NCI-H1048 (cell line): ENCODE data around the gene GBF1.

Source experiments
- DNase-seq: peaks from one replicate; lab custom pipeline; 2025; lab: John Stamatoyannopoulos, UW

Gene GBF1

DNA sequence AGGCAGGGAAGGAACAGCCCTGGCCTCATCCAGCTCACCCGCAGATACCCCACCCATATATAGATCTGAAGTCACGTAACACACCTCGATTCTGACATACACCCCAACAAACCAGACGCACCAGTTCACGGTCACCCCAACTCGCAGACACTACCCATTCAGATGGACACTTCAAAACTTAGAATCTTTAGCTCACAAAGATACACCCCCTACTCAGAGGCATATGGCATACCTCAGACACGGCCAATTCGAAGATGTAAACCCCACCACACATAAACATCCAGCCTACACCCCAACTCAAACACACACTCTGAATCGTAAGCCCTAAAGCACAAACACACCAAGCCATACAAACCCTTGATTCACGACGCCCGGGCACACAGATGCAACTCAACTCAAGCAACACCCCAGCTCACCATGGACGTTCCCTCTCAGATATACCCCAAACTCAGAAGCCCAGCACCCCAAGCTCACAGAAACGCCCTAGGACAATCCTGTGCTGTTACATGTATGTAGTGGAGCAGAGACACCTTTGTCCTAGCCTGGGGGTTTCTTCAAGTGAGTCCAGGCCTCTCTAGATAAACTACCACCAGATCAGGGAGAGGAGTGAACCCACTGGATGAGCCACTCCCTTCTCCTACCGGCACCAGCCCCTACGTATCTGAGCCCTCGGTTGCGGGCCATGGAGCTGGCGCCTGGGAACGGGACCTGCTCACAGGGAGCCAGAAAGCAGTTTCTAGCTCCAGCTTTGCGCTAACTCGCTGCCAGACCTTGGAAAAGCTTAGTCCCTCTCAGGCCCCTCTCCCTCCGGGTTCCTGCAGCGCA is 164.5 kb downstream of the GBF1 start:
- DNase-seq = no peak

DNA sequence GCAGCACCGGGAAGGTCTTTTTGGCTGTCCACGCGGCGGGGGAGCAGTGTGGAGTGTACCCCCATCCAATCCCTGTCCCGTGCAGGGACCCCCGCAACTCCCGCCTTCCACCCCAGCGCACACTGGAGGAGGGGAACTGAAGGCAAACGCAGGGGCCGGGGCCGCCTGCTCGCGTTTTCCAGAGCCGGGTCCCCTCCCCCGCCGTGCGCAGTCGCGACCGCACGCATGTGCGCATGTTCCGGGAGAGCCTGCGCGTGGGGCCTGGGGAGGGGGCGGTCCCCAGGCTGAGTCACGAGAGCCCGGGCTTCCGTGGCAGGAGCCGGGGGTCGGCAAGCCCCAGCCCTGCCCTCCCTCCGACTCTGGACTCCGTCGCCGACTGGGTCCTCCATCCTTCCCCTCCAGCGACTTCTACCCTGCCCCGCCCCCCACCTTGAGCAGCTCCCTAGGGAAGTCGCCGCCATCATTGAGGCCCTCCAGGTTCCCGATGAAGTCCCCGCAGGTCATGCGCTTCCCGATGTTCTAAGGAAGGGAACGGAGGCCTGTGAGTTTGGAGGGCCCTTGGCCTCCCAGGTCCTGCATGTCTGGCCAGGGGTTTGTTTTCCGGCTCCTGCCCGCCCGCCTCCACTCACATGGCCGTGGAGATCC is 165.2 kb downstream of the GBF1 start:
- DNase-seq = no peak

DNA sequence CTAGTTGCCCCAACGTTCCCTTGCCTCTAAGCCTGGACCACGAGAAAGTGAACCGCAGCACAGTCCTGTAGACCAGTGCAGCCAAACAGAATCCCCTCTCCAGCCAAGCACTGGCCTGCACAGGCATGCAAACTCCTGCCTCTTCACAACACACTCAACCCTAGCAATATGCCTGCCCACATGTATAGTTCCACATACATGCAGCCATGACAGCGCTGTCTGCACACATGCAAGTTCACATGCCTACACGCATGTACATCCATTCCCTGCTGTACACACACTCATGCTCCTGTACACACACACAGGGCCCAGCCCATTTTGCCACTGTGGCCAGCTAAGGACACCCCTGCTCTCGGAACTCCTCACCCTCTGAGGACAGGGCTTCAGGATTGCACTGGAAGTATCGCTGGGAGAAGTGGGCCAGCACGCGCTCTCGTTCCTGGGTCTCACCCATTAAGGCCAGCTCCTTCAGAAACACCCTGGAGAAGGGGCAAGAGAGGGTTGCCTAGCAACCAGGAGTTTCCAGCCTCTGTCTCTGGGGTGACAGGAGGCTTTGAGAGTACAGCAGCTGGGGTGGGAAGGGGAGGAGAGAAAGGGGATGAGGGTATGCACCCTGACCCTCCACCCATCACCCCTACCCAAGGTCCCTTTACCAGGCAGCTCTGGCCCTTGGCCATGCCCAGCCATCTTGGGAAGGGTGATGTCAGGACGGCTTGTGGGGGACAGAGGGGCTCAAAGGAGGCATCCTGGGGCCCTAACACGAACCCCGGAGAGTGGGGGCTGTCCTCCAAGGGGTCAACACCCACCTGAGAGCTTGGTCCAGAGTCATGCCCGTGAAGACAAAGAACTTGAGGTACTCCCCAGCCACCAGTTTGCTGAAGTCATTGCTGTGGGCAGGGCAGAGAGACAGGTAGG is 166.3 kb downstream of the GBF1 start:
- no peak for DNase-seq

DNA sequence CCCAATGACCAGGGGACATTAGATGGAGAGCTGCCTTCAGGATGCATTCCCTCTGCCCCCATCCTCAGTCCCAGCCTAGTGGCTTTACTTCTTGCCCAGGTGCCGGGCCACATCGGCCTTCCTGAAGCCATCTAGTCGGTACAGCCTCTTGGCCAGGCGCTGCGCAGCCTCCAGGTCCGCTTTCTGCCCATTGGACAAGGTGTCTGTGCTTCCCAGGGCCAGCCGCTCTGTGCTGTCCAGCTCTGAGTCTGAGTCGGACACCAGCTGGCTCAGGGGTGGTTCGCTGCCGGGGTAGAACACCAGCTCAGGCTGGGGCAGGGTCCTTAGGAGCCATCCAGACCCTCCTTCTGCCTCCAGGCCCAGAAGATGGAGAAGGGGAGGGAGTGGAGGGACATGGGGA is 167.0 kb downstream of the GBF1 start:
- DNase-seq = no peak

DNA sequence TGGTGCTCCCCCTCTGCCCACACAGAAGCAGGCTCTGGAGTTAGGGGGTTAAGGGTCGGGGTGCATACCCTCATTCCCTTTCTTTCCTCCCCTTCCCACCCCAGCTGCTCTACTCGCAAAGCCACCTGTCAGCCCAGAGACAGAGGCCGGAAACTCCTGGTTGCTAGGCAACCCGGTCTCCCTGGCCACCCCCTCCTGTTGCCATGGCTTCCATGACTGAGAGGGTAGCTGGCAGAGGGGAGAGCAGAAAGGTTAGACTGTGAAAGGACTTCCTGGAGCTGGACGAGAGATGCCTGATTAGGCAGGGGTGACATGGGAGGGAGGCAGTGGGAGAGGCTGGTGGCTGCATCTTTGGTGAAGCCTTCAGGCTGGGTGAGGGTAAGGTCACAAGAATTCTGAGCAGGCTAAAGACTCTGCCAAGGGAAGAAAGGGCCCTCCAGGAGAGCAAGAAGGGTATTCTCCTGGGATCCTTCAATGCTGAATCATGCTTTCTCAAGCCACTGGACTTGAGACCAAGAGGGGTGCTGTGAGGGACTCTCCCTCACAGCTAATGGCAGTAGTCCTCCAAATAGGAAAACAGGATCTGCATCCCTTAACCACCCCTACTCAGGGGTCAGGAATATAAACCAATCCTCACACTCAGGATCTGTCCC is 167.8 kb downstream of the GBF1 start:
- no peak for DNase-seq

DNA sequence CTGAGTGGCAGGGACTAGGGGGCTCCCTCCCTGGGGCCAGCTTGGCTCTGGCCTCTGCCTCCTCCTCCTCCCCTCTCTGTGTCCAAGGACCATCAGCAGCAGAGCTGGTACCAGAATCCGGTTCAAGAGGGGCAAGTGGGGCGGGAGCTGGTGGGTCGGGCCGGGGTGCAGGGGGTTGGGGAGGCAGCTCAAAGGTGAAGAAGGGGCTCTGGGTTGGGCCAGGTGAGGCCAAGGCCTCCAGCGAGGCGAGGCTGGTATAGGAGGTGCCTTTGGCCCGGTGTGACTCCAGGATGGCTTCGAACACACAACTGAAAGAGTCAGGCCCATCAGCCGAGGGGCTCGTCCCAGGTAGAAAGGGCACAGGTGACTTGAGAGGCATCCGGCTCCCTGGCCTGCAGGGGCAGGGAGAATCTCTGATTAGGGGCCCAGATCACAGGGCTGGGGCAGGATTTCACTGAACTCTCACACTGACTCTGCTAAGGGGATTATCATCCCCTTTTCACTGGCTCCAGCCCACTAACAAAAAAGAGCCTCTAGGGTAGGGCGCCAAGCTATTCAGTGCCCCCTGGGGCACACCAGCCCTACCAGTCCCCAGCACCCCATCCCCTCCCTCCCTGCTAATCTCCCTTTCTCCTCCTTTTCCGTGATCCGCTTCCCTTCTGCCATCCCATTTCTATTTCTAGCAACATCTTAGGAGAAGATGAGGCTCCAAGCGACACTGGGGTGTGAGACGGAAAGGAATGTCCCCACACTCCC is 168.7 kb downstream of the GBF1 start:
- no peak for DNase-seq

DNA sequence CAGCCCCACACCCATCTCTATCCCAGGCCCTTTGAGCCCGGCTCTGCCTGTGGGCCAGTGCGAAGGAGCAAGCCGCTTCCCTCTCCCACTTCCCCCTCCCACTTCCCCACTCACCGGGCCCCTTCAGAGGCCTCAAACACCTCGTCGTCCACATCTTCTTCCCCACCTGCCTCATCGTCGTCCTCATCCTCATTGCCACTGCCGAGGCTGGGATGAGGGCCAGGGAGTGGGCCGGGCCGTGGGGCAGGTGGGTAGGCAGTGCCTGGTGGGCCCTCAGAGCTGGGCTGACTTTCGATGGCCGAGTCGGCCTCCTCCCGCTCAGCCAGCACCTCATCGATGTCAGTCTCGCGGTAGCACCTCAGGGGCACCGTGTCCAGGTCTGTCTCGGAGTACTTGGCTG is 169.4 kb downstream of the GBF1 start:
- no peak for DNase-seq

DNA sequence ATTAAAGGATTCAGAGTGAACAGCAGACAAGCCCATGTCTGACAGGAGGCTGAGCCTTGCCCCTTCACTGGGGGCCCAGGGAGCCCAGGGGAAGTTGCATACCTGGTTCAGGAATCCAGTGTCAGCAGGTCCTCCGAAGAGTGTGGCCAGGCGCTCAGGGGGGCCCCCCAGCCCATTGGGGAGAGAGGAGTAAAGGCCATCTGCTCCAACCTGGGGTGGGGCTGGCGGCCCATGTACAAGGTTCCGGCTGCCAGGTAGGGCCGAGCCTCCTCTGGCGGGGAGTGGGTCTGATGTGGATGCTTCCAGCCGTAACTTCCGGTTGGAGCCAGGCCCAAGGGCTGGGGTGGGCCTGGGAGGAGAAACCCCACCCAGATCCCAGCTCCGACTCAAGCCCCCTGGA is 171.0 kb downstream of the GBF1 start:
- DNase-seq = no peak

DNA sequence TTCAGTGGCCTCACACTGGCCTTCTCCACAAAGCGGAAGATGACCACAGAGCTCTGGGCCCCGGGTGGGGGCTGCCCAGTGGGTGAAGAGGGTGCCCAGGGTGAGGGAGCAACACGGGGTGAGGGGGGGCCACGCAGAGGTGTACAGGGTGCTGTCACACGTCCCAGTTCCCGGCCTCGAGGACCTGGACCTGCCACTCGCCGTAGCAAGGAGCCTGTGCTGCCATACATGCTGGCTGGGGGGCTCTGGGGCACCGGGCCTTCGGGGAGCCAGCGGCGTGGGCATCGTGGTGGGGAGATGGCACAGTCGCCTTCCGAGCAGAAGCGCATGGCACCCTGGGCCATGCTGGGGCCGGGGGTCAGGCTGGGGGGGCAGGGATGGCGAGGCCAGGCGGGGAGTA is 171.4 kb downstream of the GBF1 start:
- DNase-seq = no peak

DNA sequence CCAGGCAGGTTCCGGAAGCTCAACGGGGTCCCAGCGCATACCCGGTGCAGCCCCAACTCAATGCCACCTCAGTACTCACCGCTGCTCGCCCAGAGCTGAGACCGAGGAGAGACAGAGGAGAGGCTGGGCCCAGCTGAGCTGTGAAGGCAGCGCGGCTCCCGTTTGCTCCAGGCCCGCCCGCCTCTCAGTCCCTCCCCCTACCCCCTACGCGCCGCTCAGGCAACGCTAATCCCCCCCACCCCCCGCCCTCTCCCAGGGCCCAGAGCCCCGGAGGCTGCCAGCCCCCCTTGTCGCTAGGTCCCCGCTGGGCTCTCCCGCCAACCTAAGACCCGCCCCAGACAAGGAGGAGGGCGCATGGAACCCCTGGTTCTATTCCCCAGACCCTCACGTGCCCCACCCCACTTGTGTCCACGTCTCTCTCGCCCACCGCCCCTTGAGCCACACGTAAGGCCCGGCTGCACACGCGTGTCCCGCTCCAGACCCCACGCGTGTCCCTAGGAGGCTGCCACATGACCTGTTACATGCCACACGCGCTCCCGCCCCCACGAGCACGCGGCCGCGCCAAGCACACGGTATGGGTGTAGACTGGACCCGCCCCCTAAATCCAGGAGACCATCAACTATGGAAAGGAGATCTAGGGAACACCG is 173.4 kb downstream of the GBF1 start, which contains the start of gene PSD:
Gene PSD, minus strand, starts transcription at position 164 of the 647 bp plus-strand sequence. CDS start 1,747 bp downstream, outside the sequence.
- no peak for DNase-seq

DNA sequence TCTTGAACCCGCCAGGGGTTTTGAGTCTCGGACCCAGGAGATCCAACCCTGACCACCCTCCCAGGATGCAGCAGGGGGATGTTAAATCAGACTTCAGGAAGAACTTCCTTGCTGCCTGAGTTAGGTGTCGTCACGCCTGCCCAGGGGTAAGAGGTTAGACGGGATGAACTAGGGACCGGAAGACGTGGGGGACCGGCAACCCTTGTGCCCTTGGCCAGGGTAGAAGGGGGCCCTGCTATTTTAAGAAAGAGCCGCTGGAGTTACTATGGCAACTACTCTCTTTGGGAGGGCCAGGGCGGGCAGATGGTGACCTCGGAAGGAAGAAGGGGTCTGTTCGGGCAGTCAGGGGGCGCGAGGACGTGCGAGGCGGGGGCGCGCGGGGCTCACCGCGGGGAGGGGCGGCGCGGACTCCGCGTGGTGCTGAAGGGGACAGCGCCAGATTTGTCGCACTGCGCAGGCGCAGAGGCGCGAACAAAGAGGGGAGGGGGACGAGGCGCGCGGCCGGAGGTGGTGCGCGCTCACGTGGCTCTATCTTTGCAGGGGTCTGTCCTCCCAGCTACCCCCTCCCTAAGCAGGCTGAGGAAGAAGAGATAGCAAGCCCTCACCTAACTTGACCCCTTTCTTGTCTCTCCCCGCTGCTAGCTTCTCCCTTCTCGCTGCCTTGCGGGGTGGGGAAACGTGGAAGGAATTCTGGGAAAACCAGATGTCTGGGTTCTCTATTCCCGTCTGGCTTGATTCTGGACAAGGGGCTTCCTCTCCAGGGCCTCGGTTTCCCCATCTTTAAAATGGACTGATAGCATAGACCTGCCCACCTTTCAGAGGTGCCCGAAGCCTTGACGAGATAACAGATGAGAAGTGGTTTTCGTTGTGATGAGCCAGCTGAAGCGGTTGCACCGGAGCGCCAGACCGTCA is 174.2 kb downstream of the GBF1 start:
- DNase-seq = no peak

DNA sequence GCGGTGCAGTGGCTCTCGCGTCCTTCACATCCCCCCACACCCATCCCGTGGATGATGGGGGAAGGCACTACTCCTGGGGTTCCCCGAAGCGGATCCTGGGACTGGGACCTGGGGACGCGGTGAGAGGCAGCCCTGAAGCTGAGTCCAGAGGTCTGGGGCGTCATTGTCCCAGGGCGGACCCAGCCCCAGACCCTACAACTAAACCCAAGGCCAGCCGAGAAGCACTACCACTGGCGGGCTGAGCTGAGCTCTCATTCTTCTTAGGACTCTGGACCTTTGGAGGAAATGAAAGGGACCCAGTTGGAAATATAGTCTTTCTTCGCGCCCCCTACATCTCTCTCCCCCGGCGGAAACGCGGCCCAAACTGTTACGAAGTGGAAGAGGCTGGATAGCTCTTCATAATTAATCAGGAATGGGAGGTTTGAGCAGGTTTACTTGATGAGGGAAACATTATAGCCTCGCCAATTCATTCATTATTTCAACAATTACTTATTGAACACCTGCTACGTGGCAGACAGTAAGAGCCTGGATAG is 174.9 kb downstream of the GBF1 start:
- DNase-seq = no peak

DNA sequence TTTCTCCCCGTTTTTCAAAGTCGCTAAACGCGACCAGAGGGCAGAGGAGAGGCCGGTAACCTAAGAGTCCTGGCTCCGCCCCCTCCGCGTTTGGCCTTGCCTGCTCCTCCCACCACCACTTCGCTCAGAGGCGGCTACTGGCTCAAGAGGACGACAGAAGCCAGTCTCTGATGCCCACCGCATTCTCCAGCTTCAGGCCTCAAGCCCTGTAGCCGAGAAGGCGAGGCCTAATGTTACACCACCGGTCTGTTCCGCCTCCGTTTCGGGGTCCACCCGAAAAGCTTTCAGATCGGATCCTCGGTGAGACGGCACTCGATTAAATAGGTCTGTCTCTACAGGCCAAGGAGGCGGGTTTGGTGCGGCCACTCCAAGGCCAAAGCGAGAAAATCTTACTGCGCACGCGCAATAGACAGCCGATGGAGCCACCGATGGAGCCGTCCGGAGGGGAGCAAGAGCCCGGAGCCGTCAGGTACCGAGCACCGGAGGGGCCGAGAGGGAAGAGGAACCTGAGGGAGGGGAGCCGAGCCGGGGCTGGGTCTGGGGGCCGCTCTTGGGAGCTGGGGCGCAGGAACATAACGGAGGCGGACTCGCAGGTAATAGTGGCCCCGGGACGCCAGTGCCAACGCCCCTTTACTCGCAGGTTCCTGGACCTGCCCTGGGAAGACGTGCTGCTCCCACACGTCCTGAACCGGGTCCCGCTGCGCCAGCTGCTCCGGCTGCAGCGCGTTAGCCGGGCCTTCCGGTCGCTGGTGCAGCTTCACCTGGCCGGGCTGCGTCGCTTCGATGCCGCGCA is 175.6 kb downstream of the GBF1 start, which contains the start of gene FBXL15:
Gene FBXL15, plus strand, starts transcription at position 123 of the 793 bp plus-strand sequence. Its CDS starts 294 bp downstream, at position 417.
- DNase-seq = peak; percentile 66

DNA sequence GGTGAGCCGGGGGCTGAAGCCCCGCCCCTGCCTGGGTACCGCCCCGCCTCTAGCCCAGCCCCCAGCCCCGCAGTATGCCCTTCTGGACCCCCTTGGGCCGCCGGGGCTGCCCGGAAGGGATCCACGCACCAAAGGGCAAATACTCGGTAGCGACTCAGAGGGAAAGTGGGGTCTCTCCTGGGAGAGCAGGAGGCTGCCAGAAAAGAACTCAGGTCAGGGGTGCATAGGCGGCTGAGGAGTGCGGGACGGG is 176.1 kb downstream of the GBF1 start:
- DNase-seq = no peak

DNA sequence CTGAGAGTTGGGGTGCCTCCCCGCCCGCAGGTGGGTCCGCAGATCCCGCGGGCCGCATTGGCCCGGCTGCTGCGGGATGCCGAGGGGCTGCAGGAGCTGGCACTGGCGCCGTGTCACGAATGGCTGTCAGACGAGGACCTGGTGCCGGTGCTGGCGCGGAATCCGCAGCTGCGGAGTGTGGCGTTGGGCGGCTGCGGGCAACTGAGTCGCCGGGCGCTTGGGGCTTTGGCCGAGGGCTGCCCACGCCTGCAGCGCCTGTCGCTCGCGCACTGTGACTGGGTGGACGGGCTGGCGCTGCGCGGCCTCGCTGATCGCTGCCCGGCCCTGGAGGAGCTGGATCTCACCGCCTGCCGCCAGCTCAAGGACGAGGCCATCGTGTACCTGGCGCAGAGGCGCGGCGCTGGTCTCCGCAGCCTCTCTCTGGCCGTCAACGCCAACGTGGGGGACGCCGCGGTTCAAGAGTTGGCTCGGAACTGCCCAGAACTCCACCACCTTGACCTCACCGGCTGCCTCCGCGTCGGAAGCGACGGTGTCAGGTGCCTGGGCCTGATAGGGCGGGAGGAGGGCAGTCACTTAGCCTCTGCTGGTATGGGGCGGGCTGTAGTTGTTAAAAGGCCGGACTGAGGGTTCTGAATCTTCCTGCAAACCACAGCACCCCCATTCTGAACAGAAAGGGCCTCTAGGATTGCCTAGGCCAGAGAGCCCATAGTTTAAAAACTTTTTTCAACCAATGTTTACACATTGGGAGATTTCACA is 176.6 kb downstream of the GBF1 start:
- DNase-seq = no peak

DNA sequence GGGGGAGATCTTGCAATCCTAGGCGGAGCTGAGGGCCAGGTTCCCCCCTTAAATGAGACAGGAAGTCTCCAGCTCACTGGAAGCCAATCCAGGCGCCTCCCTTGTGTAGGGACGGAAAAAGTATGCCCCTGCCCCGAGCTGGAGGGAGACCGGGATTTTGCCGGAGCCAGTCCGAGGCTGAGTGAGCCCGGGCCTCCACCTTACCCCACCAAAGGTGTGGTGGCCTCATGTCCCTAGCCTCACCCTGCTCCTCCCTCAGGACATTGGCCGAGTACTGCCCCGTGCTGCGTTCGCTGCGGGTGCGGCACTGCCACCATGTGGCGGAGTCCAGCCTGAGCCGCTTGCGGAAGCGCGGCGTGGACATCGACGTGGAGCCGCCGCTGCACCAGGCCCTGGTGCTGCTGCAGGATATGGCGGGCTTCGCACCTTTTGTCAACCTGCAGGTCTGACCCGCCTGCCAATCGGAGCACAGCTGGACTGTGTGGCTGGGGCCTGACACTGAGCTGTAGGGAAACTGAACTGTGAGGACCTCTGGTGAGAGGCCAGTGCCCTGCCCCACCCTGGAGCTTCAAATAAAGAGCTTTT is 177.3 kb downstream of the GBF1 start:
- peak; percentile 28 for DNase-seq

DNA sequence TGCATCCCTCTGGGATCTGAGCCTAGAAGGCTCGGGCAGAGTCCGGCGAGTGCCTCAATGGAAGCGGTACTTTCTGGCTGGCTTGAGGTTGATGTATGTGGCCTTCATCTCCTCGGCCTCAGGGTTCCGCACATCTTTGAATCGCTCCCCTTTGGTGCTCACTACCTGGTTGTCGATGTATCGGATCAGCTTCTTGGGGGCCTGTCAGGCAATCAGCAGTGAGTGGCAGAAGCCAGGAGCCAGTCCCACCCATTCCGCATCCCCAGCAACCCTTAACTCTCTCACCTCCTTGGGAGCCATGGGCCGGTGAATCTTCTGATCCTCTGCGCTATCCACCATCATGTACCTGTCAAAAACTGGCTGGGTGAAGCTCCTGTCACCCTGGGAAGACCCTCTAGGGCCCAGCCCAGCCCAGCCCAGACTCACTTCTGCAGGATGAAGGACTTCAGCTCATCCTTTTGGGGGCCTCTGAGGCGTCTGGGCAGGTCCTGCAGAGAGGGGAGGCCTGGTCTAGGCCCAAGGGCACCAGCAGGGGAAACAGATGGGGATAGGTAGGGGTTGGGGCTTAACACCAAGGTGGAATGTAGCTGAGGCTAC is 178.1 kb downstream of the GBF1 start:
- no peak for DNase-seq
